ENCODE measurements around the gene CACNA1C.

DNA sequence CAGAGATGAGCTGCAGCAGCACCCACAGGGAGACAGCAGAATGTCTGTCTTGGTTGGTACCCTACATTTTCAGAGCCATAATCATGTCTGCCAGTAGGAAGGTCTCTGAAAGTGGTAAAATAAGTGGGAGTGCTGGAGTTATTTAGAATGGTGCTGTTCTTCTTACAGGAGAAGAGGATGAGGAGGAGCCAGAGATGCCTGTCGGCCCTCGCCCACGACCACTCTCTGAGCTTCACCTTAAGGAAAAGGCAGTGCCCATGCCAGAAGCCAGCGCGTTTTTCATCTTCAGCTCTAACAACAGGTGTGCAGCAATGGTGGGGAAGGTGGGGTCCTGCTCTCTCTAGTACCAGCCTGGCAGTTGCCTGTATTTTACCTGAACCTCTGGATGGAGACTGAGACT lies 540.3 kb downstream of the CACNA1C start:
- TF ChIP-seq, protein P1, sequence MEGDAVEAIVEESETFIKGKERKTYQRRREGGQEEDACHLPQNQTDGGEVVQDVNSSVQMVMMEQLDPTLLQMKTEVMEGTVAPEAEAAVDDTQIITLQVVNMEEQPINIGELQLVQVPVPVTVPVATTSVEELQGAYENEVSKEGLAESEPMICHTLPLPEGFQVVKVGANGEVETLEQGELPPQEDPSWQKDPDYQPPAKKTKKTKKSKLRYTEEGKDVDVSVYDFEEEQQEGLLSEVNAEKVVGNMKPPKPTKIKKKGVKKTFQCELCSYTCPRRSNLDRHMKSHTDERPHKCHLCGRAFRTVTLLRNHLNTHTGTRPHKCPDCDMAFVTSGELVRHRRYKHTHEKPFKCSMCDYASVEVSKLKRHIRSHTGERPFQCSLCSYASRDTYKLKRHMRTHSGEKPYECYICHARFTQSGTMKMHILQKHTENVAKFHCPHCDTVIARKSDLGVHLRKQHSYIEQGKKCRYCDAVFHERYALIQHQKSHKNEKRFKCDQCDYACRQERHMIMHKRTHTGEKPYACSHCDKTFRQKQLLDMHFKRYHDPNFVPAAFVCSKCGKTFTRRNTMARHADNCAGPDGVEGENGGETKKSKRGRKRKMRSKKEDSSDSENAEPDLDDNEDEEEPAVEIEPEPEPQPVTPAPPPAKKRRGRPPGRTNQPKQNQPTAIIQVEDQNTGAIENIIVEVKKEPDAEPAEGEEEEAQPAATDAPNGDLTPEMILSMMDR (IDR thresholded peaks at IDR 0.05; ENCODE audit: borderline replicate concordance, extremely low read depth, low read length, poor library complexity, severe bottlenecking) = no peak
- no peak for TF ChIP-seq EZH2 (IDR thresholded peaks at IDR 0.05; ENCODE audit: borderline replicate concordance, low read depth, low read length, severe bottlenecking)

All from DND-41 (cell line).